Neutrophil (primary cell): ENCODE results near the gene GMDS.
A peak's percentile ranks its signal among the peaks of the same experiment; 100 is the strongest.
"Not testable (repeated sequence)": the region's sequence is repeated elsewhere in the genome, so short reads cannot be mapped to it uniquely, and the experiment has no call there.

Experiments
- H3K27ac ChIP-seq: fragments of 200-600 bp; sonication (generic); 2 replicates; pipeline ENCODE4 v1.5.1; 2016; ENCODE audit warnings: mild to moderate bottlenecking, moderate library complexity
- H3K27me3 ChIP-seq: fragments of 200-600 bp; sonication (generic); 2 replicates; pipeline ENCODE4 v1.6.0; 2016; ENCODE audit warnings: mild to moderate bottlenecking
- H3K36me3 ChIP-seq: fragments of 200-600 bp; sonication (generic); 2 replicates; pipeline ENCODE4 v1.5.1; 2017
- H3K4me1 ChIP-seq, 2 experiments: fragments of 200-600 bp in 1 of 2; sonication (generic) in 1 of 2; 1 replicate in 1 of 2; 2 replicates in 1 of 2; pipeline versions ENCODE4 v1.5.1 to v1.6.1; 2013 to 2016; ENCODE audit warnings: low read depth in 1 of 2, low read length in 1 of 2, mild to moderate bottlenecking in 1 of 2, moderate library complexity in 1 of 2; ENCODE audit not compliant: control insufficient read depth in 1 of 2, insufficient read depth in 1 of 2
- H3K4me3 ChIP-seq, 2 experiments: fragments of 200-600 bp in 1 of 2; sonication (generic) in 1 of 2; 1 replicate in 1 of 2; 2 replicates in 1 of 2; pipeline ENCODE4 v1.5.1; 2013 to 2016; ENCODE audit warnings: low read depth in 1 of 2, low read length in 1 of 2, mild to moderate bottlenecking in 1 of 2, moderate library complexity in 1 of 2
- H3K9me3 ChIP-seq: fragments of 200-600 bp; sonication (generic); 2 replicates; pipeline ENCODE4 v1.5.1; 2016
- CTCF ChIP-seq: fragments of 200-600 bp; sonication (generic); IDR thresholded peaks from 2 replicates; pipeline ENCODE4 v1.5.1; 2016; ENCODE audit warnings: antibody characterized with exemption

The GMDS gene

GRCh38 chr6:1698527-1698926 is 546.9 kb downstream of the GMDS start:
- no peak for TF ChIP-seq CTCF
- H3K36me3 ChIP-seq: no peaks in the 10 kb centered on the region
- no peaks in the 10 kb centered on the region for H3K9me3 ChIP-seq
- H3K4me1 ChIP-seq: peaks cover 36% of the 10 kb centered on the region in 2 experiments
- H3K4me3 ChIP-seq: peak overlapping the region in 1 of 2 experiments; percentile 3
- H3K27ac ChIP-seq: peak overlapping the region; percentile 82
- no peaks in the 10 kb centered on the region for H3K27me3 ChIP-seq

GRCh38 chr6:1697688-1698351 is 547.6 kb downstream of the GMDS start:
- TF ChIP-seq CTCF: no peak
- no peaks in the 10 kb centered on the region for H3K27me3 ChIP-seq
- H3K9me3 ChIP-seq: no peaks in the 10 kb centered on the region
- H3K27ac ChIP-seq: peak overlapping the region; percentile 82
- peaks cover 29 to 30% of the 10 kb centered on the region in 2 experiments for H3K4me1 ChIP-seq
- peak overlapping the region in 1 of 2 experiments; percentile 3 for H3K4me3 ChIP-seq
- H3K36me3 ChIP-seq: no peaks in the 10 kb centered on the region

- H3K27ac ChIP-seq: no peak overlapping the region
- no peaks in the 10 kb centered on the region for H3K36me3 ChIP-seq
- no peak for TF ChIP-seq CTCF
- peaks cover 22 to 24% of the 10 kb centered on the region in 2 experiments for H3K4me1 ChIP-seq
- H3K9me3 ChIP-seq: no peaks in the 10 kb centered on the region
- H3K27me3 ChIP-seq: no peaks in the 10 kb centered on the region
- no peak overlapping the region for H3K4me3 ChIP-seq
Measured at GRCh38 chr6:1696463-1696850, 548.9 kb downstream of the GMDS start.

- Histone ChIP-seq H3K27ac (no peak overlapping the region), H3K27me3 (no peaks in the 10 kb centered on the region)
Measured at GRCh38 chr6:1695546-1696462, 549.6 kb downstream of the GMDS start.

GRCh38 chr6:1691828-1692227 is 553.6 kb downstream of the GMDS start:
- not testable (repeated sequence) for H3K27ac ChIP-seq, H3K9me3 ChIP-seq, H3K27me3 ChIP-seq, H3K4me1 ChIP-seq, H3K36me3 ChIP-seq, H3K4me3 ChIP-seq

More at GRCh38 chr6:1695546-1696462, 549.6 kb downstream of the GMDS start:
- TF ChIP-seq CTCF: no peak
- Histone ChIP-seq H3K36me3 (no peaks in the 10 kb centered on the region), H3K9me3 (no peaks in the 10 kb centered on the region), H3K4me3 (no peak overlapping the region), H3K4me1 (peaks cover 22 to 24% of the 10 kb centered on the region in 2 experiments)

GRCh38 chr6:1690656-1691055 is 554.7 kb downstream of the GMDS start:
- H3K27me3 ChIP-seq, H3K9me3 ChIP-seq, H3K36me3 ChIP-seq: not testable (repeated sequence)

More at GRCh38 chr6:1690656-1691055, 554.7 kb downstream of the GMDS start:
- H3K4me1 ChIP-seq: peaks cover 9 to 15% of the 10 kb centered on the region in 2 experiments
- H3K27ac ChIP-seq, H3K4me3 ChIP-seq: not testable (repeated sequence)
